MM.1S (cell line): ENCODE data around the gene ZNF415.

Source experiments
- DNase-seq: peaks from one replicate; pipeline ENCODE4 v3.0.0-alpha.2; 2015
- H2AFZ ChIP-seq: fragments of 300-600 bp; sonication (generic); 2 replicates; pipeline ENCODE4 v1.6.0; 2016; ENCODE audit warnings: antibody characterized with exemption, low read length
- H3F3A ChIP-seq: fragments of 300-600 bp; sonication (generic); 2 replicates; pipeline ENCODE4 v1.6.1; 2016; ENCODE audit warnings: mild to moderate bottlenecking, antibody characterized with exemption, low read length, moderate library complexity, mixed read lengths; ENCODE audit not compliant: insufficient read depth
- H3K27ac ChIP-seq: fragments of 300-600 bp; sonication (generic); 2 replicates; pipeline ENCODE4 v1.5.1; 2016; ENCODE audit warnings: mild to moderate bottlenecking, low read length
- H3K27me3 ChIP-seq: fragments of 300-600 bp; sonication (generic); replicated peaks from 2 replicates; pipeline ENCODE4 v1.6.0; 2016; ENCODE audit warnings: low read length; ENCODE audit not compliant: insufficient read depth
- H3K36me3 ChIP-seq: fragments of 300-600 bp; sonication (generic); replicated peaks from 2 replicates; pipeline ENCODE4 v1.6.1; 2016; ENCODE audit warnings: mild to moderate bottlenecking, low read length, mixed read lengths; ENCODE audit not compliant: insufficient read depth
- H3K4me1 ChIP-seq: fragments of 300-600 bp; sonication (generic); 2 replicates; pipeline ENCODE4 v1.6.1; 2016; ENCODE audit warnings: low read length, mixed read lengths
- H3K4me2 ChIP-seq: fragments of 300-600 bp; sonication (generic); 2 replicates; pipeline ENCODE4 v1.6.0; 2016; ENCODE audit warnings: low read depth, low read length
- H3K4me3 ChIP-seq: fragments of 300-600 bp; sonication (generic); 2 replicates; pipeline ENCODE4 v1.5.1; 2016; ENCODE audit warnings: low read length, mixed read lengths
- H3K79me2 ChIP-seq: fragments of 300-600 bp; sonication (generic); 2 replicates; pipeline ENCODE4 v1.6.1; 2016; ENCODE audit warnings: mixed run types, low read length, mixed read lengths
- H3K9ac ChIP-seq: fragments of 300-600 bp; sonication (generic); 2 replicates; pipeline ENCODE4 v1.6.1; 2016; ENCODE audit warnings: low read length, mixed read lengths
- H3K9me2 ChIP-seq: fragments of 300-600 bp; sonication (generic); replicated peaks from 2 replicates; pipeline ENCODE4 v1.6.1; 2016; ENCODE audit warnings: mild to moderate bottlenecking, low read length, mixed read lengths; ENCODE audit not compliant: insufficient read depth
- H3K9me3 ChIP-seq: fragments of 300-600 bp; sonication (generic); replicated peaks from 2 replicates; pipeline ENCODE4 v1.6.1; 2016; ENCODE audit warnings: mild to moderate bottlenecking, low read length, mixed read lengths; ENCODE audit not compliant: insufficient read depth
- H4K20me1 ChIP-seq: fragments of 300-600 bp; sonication (generic); 2 replicates; pipeline ENCODE4 v1.6.1; 2016; ENCODE audit warnings: mild to moderate bottlenecking, low read length, moderate library complexity, mixed read lengths; ENCODE audit not compliant: insufficient read depth
- EZH2 ChIP-seq: fragments of 300-600 bp; sonication (generic); optimal IDR thresholded peaks from 2 replicates; pipeline ENCODE3; 2017; ENCODE audit warnings: low read depth, mild to moderate bottlenecking, antibody characterized with exemption, low read length, mixed read lengths
- EZH2phosphoT487 ChIP-seq: fragments of 300-600 bp; sonication (generic); IDR thresholded peaks from 2 replicates; pipeline ENCODE4 v1.6.1; 2018; ENCODE audit warnings: antibody characterized with exemption, low read length
- TF ChIP-seq, protein P1 (sequence below): fragments of 300-600 bp; sonication (generic); IDR thresholded peaks from 2 replicates; pipeline ENCODE4 v1.5.1; 2016; ENCODE audit warnings: antibody characterized with exemption, low read length, mixed read lengths

The ZNF415 gene

DNA sequence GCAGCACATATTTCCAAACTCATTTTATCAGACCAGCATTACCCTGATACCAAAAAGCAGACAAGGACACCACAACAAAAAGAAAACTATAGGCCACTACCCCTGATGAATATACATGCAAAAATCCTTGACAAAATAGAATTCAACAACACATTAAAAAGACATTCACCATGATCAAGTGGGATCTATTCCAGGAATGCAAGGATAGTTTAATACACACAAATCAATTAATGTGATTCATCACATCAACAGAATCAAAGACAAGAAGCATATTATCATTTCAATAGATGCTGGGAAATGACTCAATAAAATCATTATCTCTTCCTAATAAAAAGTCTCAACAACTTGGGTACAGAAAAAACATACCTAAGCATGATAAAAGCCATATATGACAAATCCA lies 14.9 kb upstream of the ZNF415 start:
- Histone ChIP-seq H3K4me3 (no peak overlapping the region), H2AFZ (no peak overlapping the region), H3K27ac (no peak overlapping the region), H3K9ac (no peak overlapping the region), H3K79me2 (no peaks in the 10 kb centered on the region), H3K9me2 (no peaks in the 10 kb centered on the region), H3K27me3 (no peaks in the 10 kb centered on the region), H3K4me1 (no peaks in the 10 kb centered on the region), H3K4me2 (no peak overlapping the region), H3K36me3 (no peaks in the 10 kb centered on the region), H4K20me1 (no peaks in the 10 kb centered on the region), H3F3A (no peaks in the 10 kb centered on the region), H3K9me3 (no peaks in the 10 kb centered on the region)
- TF ChIP-seq, protein P1, sequence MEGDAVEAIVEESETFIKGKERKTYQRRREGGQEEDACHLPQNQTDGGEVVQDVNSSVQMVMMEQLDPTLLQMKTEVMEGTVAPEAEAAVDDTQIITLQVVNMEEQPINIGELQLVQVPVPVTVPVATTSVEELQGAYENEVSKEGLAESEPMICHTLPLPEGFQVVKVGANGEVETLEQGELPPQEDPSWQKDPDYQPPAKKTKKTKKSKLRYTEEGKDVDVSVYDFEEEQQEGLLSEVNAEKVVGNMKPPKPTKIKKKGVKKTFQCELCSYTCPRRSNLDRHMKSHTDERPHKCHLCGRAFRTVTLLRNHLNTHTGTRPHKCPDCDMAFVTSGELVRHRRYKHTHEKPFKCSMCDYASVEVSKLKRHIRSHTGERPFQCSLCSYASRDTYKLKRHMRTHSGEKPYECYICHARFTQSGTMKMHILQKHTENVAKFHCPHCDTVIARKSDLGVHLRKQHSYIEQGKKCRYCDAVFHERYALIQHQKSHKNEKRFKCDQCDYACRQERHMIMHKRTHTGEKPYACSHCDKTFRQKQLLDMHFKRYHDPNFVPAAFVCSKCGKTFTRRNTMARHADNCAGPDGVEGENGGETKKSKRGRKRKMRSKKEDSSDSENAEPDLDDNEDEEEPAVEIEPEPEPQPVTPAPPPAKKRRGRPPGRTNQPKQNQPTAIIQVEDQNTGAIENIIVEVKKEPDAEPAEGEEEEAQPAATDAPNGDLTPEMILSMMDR, result no peak
- TF ChIP-seq EZH2 (no peak), EZH2phosphoT487 (no peak)
- DNase-seq, result no peak

DNA sequence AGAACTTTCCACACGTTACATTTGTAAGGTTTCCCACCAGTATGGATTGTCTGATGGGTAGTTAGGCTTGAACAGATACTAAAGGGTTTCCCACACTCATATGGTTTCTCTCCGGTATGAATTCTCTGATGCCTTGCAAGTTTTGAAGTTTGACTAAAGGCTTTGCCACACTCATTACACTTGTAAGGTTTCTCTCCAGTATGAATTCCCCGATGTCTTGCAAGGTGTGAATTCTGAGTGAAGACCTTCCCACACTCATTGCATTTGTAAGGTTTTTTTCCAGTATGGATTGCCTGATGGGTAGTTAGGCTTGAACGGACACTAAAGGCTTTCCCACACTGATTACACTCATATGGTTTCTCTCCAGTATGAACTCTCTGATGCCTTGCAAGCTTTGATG lies 7.6 kb upstream of the ZNF415 start:
- H4K20me1 ChIP-seq, result no peaks in the 10 kb centered on the region
- H3K4me2 ChIP-seq, result no peak overlapping the region
- H3K36me3 ChIP-seq, result no peaks in the 10 kb centered on the region
- no peaks in the 10 kb centered on the region for H3K4me1 ChIP-seq
- no peak overlapping the region for H3K9ac ChIP-seq
- H3K9me3 ChIP-seq, result no peaks in the 10 kb centered on the region
- H3K79me2 ChIP-seq, result no peaks in the 10 kb centered on the region
- H3K27ac ChIP-seq, result no peak overlapping the region
- H3K4me3 ChIP-seq, result no peak overlapping the region
- H3K27me3 ChIP-seq, result no peaks in the 10 kb centered on the region
- no peak overlapping the region for H2AFZ ChIP-seq
- H3K9me2 ChIP-seq, result no peaks in the 10 kb centered on the region
- no peaks in the 10 kb centered on the region for H3F3A ChIP-seq
- no peak for TF ChIP-seq EZH2
- no peak for TF ChIP-seq EZH2phosphoT487
- TF ChIP-seq, protein P1, result no peak
- DNase-seq, result no peak

GRCh38 chr19:53136432-53136831 lies 3.7 kb upstream of the ZNF415 start:
- Histone ChIP-seq H2AFZ (no peak overlapping the region), H3K9me2 (no peaks in the 10 kb centered on the region), H4K20me1 (no peaks in the 10 kb centered on the region), H3K4me2 (no peak overlapping the region), H3K4me3 (no peak overlapping the region), H3F3A (no peaks in the 10 kb centered on the region), H3K9ac (no peak overlapping the region), H3K36me3 (no peaks in the 10 kb centered on the region), H3K27me3 (no peaks in the 10 kb centered on the region), H3K9me3 (no peaks in the 10 kb centered on the region; the same call in 1 of the 2 replicates), H3K79me2 (no peaks in the 10 kb centered on the region), H3K4me1 (no peaks in the 10 kb centered on the region), H3K27ac (no peak overlapping the region)
- TF ChIP-seq EZH2phosphoT487, result no peak
- TF ChIP-seq, protein P1, result no peak
- TF ChIP-seq EZH2, result no peak
- DNase-seq, result no peak
